T-helper 9 cell (primary cell): ENCODE results near the gene NKX1-2.

Experiments used
- DNase-seq: peaks from one replicate; pipeline ENCODE4 v3.0.0-alpha.2; 2020
- total RNA-seq, 2 donors: gene quantifications; one replicate each; lab custom pipeline; 2026; lab: John Stamatoyannopoulos, UW

NKX1-2 gene
- total RNA-seq, result 0 to 0.07 reads per million in 2 donors

DNA sequence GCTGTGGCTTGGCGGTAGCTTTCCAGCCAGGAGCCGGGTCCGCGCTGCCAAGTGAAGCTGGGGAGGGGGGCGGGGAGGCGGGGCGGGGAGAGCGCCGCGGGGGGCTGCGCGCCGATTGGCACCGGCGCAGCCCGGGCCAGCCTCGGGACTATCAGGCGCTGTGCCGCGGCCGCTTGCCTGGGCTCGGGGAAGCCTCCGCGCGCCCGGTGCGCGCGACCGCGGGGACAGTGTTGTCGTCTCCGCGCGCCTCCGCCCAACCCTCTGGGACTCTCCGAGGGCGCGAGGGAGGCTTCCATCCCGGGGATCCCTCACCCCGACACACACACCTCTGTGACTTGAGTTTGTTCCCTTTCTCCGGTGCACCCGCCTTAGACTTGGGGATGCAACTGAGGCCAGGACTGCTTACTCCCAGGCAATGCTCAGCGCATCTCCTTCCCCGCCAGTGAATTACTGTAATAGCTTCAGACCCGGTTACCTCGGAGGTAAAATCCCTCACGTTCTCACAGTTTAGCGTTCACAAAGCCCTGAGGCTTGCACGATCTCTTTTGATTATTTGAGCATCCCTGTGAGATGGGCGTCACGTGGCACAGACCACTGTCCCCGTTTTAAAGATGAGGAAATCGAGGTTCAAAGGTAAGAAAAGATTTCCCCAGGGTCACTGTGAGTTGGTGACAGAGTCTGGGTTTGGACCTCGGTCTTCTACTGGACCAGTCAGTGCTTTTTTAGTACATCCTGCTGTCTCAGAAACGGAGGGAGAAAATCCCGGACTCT is at the start of gene NKX1-2:
TSS of gene NKX1-2 (minus strand) at position 24 of the 771 bp plus-strand sequence. CDS start 92 bp downstream, outside the sequence.
- no peak for DNase-seq

GRCh38 chr10:124498056-124498455 is 48.2 kb upstream of the NKX1-2 start:
- no peak for DNase-seq

DNA sequence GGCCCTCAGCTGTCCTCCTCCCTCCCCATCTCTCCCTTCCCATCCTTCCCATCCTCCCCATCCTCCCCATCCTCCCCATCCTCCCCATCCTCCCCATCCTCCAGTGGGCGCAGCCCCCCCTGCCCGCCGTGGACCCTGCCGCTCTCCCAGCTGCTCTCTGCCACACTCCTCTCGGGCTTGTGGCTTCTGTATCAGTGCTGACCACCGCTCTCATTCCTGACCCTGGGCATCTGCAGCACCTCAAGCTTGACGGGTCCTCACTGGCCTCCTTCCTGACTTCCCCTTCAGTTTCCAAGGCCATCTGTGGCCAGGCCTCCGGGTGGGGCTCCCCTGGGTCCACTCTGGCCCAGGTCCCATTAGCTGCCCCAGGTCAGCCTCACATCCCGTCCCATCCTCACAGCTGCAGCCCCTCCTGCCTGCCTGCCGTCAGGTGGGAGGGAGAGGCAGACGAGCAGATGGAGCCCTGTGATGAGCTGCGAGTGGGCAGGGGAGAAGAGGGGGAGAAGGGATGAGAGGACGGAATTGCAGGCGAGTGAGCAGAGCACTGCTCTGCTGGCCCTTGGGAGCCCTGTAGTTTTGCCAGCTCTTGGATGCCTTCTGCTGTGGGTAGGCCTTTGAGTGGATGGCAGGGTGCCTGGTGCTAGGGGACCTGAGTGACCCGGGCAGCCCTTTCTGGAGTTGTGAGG is 47.5 kb upstream of the NKX1-2 start:
- no peak for DNase-seq

DNA sequence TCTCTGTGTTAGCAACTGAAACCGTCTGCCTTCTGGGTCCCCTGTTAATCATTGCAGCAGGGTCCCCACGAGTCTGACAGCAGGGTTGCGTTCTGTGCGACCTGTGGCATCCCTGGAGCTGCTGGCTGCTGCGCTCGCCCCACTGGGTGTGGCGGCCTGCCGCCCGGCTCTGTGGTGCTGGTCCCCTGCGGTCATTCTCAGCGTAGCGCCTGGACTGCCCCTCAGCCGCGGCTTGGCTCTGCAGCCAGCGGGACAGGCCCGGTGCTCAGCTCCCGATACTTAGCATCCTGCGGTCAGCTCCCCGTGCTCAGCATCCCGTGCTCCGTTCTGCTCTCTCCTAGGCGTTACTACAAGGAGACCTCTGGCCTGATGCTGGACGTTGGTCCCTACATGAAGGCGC is 46.8 kb upstream of the NKX1-2 start:
- DNase-seq, result no peak

GRCh38 chr10:124496150-124496549 is 46.3 kb upstream of the NKX1-2 start:
- DNase-seq, result no peak

- no peak for DNase-seq
These were observed 45.9 kb upstream of the NKX1-2 start for GRCh38 chr10:124495725-124496124.

DNA sequence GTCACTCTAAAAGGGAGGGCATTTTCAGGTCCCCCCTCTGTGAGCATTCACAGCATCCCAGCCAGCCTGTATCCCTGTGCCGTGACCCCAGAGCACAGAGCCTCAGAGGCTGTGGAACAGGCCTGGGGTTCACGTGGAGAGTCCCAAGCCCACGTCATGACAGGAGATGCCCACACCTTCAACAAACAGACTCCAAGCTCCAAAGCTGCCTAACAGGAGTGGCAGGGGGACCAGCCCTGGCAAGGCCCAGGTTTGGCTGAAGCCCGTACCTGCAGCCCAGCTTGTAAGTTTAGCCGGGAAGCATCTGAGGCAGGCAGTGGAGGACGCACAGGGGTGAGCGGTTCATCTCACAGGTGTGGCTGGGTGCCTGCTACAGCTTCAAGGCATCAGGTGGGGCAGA is 45.3 kb upstream of the NKX1-2 start:
- DNase-seq, result no peak

DNA sequence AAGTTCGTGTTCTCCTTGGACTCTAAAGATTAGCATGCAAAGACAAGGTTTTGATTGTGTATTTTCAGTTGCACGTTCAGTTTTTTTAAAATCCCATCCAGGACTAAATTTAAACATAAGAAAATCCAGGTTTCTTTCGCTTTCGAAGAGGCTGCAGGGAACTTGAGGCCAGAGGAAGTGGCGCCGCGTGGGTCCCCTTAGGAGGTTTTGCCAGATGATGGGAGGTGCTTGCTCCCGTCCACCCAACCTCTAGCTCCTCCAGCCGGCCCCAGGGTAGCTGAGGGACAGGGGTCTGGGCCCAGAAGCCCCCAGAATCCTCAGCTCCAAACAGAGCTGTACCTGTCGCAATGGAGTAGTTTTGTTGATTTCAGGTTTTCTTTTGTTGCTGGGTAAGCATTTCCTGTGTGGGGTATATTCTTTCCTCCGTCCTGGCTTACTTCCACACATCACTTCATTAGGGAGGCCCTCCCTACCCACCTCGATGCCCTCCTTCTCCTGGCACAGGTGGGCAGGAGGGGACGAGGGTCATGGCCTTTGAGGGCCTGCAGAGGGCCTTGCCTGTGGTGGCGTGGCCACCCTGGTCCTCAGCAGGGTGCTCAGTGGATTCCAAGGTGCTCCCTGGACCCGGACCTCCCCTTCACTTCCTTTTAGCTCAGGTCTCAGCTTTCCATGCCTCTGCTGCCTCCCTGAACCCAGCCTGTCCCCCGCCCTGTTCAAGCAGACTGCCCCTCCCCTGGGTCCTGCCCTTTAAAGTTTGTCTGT is 44.4 kb upstream of the NKX1-2 start:
- no peak for DNase-seq

GRCh38 chr10:124493214-124493882 is 43.5 kb upstream of the NKX1-2 start:
- no peak for DNase-seq

DNA sequence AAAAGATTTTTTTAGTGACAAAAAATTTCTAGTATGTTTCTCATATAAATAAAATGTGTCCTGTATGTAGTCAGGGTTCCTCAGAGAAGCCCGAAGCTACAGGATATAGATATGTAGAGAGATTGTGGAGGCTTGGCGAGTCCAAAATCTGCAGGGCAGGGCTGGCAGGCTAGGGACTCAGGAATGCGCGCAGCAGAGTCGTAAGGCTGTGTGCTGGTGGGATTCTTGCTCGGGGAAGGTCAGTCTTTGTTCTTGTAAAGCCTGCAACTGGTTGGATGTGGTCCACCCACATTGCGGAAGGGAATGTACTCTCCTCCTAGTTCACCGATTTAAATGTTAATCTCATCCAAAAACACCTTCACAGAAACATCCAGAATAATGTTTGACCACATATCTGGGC is 42.4 kb upstream of the NKX1-2 start:
- DNase-seq, result no peak

DNA sequence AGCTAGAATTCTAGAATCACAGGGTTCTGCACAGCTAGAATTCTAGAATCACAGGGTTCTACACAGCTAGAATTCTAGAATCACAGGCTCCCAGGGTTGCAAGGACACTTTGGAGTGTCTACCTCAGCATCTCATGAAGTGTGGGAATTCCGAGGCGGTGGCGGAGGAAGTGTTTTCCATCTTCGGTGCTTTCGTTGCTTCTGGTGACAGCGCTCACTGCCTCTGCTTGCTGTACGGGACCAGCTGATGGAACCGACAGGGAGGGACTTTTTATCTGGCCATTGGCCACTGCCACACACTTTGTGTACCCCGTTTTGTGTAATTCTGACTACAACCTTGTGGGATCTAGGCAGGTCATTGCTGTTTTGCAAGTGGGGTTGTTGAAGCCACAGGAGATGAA is 41.3 kb upstream of the NKX1-2 start:
- DNase-seq, result no peak

GRCh38 chr10:124486635-124487034 is 36.8 kb upstream of the NKX1-2 start:
- no peak for DNase-seq

GRCh38 chr10:124484661-124485060 is 34.8 kb upstream of the NKX1-2 start:
- DNase-seq, result no peak

GRCh38 chr10:124484031-124484430 is 34.2 kb upstream of the NKX1-2 start:
- DNase-seq, result no peak

DNA sequence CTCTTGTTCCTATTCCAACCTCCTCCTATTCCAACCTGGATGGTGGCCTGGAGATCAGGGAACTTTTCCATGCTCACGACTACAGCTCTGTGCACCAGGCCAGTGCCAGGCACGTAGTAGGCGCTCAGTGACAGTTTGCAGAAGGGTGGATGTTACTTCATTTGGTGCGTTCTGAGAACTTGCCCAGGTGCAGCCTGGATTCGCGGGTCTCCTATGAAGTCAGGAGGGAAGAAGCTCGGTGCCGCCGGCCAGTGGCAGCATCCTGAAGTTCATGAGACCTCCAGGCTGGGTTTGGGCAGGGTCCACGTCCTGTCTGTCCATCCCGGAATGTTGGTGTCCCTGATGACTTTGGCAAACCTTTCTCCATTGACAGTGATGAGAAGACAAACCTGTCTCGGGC is 33.0 kb upstream of the NKX1-2 start:
- DNase-seq, result no peak

GRCh38 chr10:124482236-124482800 is 32.5 kb upstream of the NKX1-2 start:
- no peak for DNase-seq

DNA sequence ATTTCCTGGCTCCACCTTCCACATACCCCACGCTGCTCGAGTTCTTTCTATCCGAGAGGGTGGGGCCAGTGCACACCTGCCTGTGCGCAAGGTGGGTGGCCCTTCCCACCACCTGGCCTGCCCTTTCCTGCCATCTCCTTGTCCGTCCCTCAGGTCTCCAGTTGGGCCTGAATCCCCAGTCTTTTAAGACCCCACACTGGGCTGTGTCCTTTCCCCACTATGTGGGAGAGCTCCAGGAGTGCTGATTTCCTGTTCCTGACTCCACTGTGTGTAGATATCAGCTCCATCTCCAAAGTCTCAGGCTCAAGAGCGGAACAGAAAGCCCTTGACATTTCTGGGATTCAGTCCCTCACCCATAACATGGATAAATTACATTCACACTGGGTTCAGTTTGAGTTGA is 31.9 kb upstream of the NKX1-2 start:
- DNase-seq, result no peak

GRCh38 chr10:124480860-124481259 is 31.0 kb upstream of the NKX1-2 start:
- no peak for DNase-seq

- DNase-seq, result no peak
These were observed 28.7 kb upstream of the NKX1-2 start for GRCh38 chr10:124478515-124478914.

DNA sequence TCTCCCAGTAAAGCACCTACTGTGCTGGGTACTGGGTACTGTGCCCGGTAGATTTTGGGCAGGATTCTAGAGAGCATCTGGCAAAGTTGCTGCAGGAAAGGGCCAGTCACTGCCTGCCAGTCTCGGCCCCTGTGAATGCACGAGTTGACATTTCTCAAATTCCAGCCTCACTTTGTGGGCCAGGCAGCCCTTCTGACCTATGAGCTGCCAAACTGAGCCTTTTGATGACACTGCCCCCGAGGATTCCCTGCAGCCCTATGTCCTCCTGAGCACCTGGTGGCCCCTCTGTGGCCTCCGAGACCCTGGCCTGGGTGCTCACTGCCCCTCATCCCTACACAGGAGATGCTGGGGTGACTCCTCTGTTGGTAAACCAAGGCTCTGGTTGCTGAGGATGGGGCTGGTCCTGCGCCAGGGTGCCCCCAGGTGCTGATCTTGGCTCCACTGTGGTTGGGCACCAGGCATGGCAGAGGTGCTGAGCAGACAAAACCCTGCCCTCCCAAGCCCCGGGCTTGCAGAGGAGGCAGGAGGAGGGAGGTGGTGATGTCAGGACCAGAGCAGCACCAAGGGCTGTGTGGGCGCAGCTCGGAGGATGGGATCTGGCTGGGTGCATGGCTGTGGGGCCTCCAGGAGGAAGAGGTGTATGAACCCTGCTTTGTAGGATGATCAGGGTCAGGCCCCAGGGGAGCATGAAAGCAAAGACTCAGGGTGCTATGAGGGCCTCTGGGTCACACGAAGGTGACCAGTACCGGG is 28.0 kb upstream of the NKX1-2 start:
- no peak for DNase-seq

DNA sequence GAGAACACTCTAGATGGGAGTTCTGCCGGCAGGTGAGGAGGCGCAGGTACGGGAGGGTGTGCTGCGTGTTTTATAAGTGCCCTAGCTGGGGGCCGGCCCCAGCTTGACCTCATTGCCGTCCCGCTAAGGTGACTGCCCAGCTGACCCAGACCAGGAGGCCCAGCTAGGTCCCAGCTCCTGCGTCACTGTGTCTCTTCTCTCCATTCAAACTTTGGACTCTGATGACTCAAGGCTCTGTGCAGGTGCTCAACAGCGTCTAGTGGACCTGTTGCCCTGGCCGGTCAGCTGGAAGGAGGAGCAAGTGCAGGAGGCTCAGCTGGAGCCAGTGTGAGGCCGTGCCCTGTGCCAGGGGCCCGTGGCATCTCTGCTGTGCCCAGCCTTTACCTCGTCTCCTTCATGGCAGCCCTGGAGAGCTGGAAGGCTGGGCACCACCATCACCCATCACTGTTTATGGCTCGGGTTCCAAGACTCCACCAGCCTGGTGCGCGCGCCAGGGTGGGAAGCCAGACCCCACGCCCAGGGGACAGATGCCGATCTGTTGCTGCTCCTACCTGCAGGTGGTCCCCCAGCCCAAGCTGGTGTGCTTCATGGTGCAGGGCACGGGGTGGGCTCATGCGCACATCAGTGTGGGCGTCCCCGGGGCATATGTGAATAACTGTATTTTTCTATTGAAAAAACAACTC is 26.3 kb upstream of the NKX1-2 start:
- DNase-seq, result no peak
